ENCODE results near the gene PNN. TPM values are rescaled to one million over a fixed set of nuclear protein-coding genes. Genes with fewer than 3 reads are reported as not detected.

PNN gene
- total RNA-seq, 1 donor from 2014 or later, result 95.7 TPM

DNA sequence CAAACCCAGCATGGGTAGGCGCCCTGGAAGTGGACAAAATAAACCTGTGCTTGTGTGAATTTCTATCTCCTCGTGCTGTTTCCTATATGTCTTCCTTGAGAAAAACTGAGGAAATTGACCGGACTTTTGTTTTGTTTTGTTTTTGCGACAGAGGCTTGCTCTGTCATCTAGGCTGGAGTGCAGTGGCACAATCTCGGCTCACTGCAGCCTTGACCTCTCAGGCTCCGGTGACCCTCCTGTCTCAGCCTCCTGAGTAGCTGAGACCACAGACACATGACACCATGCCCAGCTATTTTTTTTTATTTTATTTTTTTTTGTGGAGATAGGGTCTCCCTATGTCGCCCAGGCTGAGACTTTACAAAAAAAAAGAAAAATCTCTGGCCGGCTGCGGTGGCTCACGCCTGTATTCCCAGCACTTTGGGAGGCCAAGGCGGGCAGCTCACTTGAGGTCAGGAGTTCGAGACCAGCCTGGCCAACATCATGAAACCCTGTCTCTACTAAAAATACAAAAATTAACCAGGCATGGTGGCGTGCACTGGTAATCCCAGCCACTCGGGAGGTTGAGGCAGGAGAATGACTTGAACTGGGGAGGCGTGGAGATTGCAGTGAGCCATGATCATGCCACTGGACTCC is 36.2 kb downstream of the PNN start:
- no peaks in the 10 kb centered on the region for H3K36me3 Mint-ChIP-seq
- H3K9me3 Mint-ChIP-seq, result no peaks in the 10 kb centered on the region
- TF ChIP-seq, protein P1, sequence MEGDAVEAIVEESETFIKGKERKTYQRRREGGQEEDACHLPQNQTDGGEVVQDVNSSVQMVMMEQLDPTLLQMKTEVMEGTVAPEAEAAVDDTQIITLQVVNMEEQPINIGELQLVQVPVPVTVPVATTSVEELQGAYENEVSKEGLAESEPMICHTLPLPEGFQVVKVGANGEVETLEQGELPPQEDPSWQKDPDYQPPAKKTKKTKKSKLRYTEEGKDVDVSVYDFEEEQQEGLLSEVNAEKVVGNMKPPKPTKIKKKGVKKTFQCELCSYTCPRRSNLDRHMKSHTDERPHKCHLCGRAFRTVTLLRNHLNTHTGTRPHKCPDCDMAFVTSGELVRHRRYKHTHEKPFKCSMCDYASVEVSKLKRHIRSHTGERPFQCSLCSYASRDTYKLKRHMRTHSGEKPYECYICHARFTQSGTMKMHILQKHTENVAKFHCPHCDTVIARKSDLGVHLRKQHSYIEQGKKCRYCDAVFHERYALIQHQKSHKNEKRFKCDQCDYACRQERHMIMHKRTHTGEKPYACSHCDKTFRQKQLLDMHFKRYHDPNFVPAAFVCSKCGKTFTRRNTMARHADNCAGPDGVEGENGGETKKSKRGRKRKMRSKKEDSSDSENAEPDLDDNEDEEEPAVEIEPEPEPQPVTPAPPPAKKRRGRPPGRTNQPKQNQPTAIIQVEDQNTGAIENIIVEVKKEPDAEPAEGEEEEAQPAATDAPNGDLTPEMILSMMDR (conservative IDR thresholded peaks at IDR 0.05), result no peak
- H3K4me1 Mint-ChIP-seq (ENCODE audit: unreplicated experiment), result no peaks in the 10 kb centered on the region
- H3K4me3 Mint-ChIP-seq, result no peak overlapping the region
- H3K27me3 Mint-ChIP-seq, result no peaks in the 10 kb centered on the region
- DNase-seq (ENCODE audit: extremely low spot score, unreplicated experiment), result no peak
- H3K27ac Mint-ChIP-seq, result no peak overlapping the region

DNA sequence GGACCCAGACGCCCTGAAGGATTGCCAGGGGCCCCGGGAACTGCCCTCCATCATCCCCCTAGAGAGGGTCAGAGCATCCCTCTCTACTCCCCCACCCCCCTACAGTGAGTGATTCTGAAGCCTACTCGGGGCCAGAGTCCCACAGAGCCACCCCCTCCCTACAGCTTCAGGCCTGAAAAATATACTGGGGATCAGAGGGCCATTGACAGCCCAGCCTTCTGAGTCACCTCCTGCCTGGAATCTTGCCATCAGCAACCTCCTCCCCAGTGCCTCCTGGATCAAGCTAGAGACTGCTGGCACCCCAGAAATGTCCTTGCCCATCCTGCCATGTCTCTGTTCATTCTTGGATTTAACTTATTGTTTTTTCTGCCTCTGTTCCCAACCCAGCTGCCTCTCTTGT is 37.0 kb downstream of the PNN start:
- DNase-seq (ENCODE audit: extremely low spot score, unreplicated experiment), result no peak
- H3K4me1 Mint-ChIP-seq (ENCODE audit: unreplicated experiment), result peaks cover 2% of the 10 kb centered on the region
- H3K27me3 Mint-ChIP-seq, result no peaks in the 10 kb centered on the region
- H3K9me3 Mint-ChIP-seq, result peaks cover 2% of the 10 kb centered on the region
- no peak overlapping the region for H3K4me3 Mint-ChIP-seq
- no peak overlapping the region for H3K27ac Mint-ChIP-seq
- H3K36me3 Mint-ChIP-seq, result no peaks in the 10 kb centered on the region
- TF ChIP-seq, protein P1 (conservative IDR thresholded peaks at IDR 0.05), result no peak

DNA sequence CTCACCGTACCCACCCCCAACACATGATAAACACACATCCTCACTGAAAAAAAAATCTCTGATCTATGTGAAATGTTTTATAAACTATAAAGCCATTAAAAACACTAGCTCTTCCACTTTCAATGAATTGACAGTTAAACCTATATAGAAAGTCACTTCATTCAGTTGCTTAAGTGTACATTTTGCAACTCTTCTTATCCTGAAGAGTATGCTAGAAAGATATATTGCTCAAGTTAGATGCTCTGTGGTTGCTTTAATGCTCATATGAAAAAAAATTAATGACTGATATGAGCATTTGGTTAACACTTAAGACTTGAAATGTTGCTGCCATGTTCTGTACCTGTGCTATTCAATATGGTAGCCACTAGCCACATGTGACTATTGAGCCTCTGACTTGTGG is 37.6 kb downstream of the PNN start:
- Mint-ChIP-seq H3K4me3 (no peak overlapping the region), H3K36me3 (no peaks in the 10 kb centered on the region), H3K9me3 (peaks cover 5% of the 10 kb centered on the region), H3K27ac (no peak overlapping the region), H3K4me1 (ENCODE audit: unreplicated experiment) (peaks cover 5% of the 10 kb centered on the region), H3K27me3 (no peaks in the 10 kb centered on the region)
- TF ChIP-seq, protein P1 (conservative IDR thresholded peaks at IDR 0.05), result no peak
- DNase-seq (ENCODE audit: extremely low spot score, unreplicated experiment), result no peak

DNA sequence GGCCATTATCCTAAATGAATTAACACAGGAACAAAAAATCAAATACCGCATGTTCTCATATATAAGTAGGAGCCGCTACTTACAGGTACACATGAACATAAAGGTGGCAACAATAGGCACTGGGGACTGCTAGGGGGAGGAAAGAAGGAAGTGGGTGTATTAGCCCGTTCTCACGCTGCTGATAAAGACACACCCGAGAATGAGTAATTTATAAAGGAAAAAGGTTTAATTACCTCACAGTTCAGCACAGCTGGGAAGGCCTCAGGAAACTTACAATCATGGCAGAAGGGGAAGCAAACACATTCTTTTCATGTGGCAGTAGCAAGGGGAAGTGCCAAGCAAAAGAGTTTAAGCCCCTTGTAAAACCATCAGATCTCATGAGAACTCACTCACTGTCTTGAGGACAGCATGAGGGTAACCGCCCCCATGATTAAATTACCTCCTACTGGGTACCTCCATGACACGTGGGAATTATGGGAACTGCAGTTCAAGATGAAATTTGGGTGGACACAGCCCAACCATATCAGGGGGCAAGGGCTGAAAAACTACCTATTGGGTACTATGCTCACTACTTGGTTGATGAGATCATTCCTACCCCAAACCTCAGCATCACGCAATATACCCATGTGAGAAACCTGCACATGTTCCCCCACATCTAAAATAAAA is 42.3 kb downstream of the PNN start:
- no peak for DNase-seq (ENCODE audit: extremely low spot score, unreplicated experiment)
- H3K27ac Mint-ChIP-seq, result peak overlapping the region; percentile 9
- peaks cover 5% of the 10 kb centered on the region for H3K4me1 Mint-ChIP-seq (ENCODE audit: unreplicated experiment)
- H3K27me3 Mint-ChIP-seq, result no peaks in the 10 kb centered on the region
- TF ChIP-seq, protein P1 (conservative IDR thresholded peaks at IDR 0.05), result no peak
- H3K36me3 Mint-ChIP-seq, result no peaks in the 10 kb centered on the region
- peaks cover 5% of the 10 kb centered on the region for H3K9me3 Mint-ChIP-seq
- no peak overlapping the region for H3K4me3 Mint-ChIP-seq

DNA sequence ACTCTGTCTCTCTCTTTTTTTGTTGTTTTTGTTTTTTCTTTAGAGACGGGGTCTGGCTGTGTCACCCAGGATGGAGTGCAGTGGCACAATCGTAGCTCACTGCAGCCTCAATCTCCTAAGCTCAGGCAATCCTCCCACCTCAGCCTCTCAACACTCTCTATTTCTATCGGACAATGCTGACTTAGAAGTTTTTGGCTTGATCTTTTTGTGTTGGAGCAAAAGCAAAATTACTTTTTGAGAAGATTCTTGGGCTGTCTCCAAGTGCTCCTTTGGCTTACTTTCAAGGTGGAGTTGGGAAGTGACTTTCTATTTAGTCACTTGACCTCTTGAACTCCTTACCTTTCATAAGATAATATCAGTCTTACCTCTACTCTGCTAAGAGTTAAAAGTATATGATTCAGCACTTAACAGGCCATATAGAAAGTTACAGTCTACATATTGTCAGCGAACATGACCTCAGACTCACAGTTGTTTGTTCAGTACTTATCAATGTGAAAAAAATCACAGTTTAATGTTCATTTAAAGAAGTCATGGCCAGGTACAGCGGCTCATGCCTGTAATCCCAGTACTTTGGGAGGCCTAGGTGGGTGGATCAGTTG is 43.2 kb downstream of the PNN start:
- H3K36me3 Mint-ChIP-seq, result no peaks in the 10 kb centered on the region
- H3K4me1 Mint-ChIP-seq (ENCODE audit: unreplicated experiment), result peaks cover 5% of the 10 kb centered on the region
- H3K27ac Mint-ChIP-seq, result peak overlapping the region; percentile 29
- H3K27me3 Mint-ChIP-seq, result no peaks in the 10 kb centered on the region
- H3K9me3 Mint-ChIP-seq, result peaks cover 5% of the 10 kb centered on the region
- no peak overlapping the region for H3K4me3 Mint-ChIP-seq
- DNase-seq (ENCODE audit: extremely low spot score, unreplicated experiment), result no peak
- TF ChIP-seq, protein P1 (conservative IDR thresholded peaks at IDR 0.05), result no peak

Measured in type B pancreatic cell (in vitro differentiated cells).